Erythroblast (primary cell): Measurements from ENCODE around the gene GOLPH3.
A peak's percentile ranks its signal among the peaks of the same experiment; 100 is the strongest.
"Not testable (repeated sequence)": the region's sequence is repeated elsewhere in the genome, so short reads cannot be mapped to it uniquely, and the experiment has no call there.

Source experiments
- DNase-seq, 2 experiments: peaks; one replicate each; lab custom pipeline; 2025; lab: John Stamatoyannopoulos, UW
- GATA1 ChIP-seq: IDR thresholded peaks from 2 replicates; pipeline ENCODE4 v1.6.1; 2011; ENCODE audit warnings: low read depth, mild to moderate bottlenecking, control low read depth, low read length, moderate library complexity
- POLR2A ChIP-seq: IDR thresholded peaks from 2 replicates; pipeline ENCODE4 v1.6.1; 2011; ENCODE audit warnings: mild to moderate bottlenecking, low read length

Gene GOLPH3

GRCh38 chr5:32174011-32174870 lies at the start of gene GOLPH3:
Gene GOLPH3, minus strand, starts transcription at chr5:32174319. Its CDS starts 285 bp downstream, at chr5:32174034.
- TF ChIP-seq GATA1 (no peak), POLR2A (peak; percentile 97)

GRCh38 chr5:32222723-32223470 lies 48.8 kb upstream of the GOLPH3 start:
- no peak for TF ChIP-seq POLR2A
- no peak for TF ChIP-seq GATA1
- DNase-seq, result no peak

More at GRCh38 chr5:32174011-32174870, at the start of gene GOLPH3:
- peak; percentile 90 to 95 for DNase-seq

- DNase-seq, result peak; percentile 27 to 37
- TF ChIP-seq POLR2A, result no peak
- TF ChIP-seq GATA1, result no peak
Observed at GRCh38 chr5:32217886-32218396, 43.8 kb upstream of the GOLPH3 start.

GRCh38 chr5:32214344-32214743 lies 40.2 kb upstream of the GOLPH3 start:
- not testable (repeated sequence) for DNase-seq

- DNase-seq, result no peak
- TF ChIP-seq GATA1 (no peak), POLR2A (no peak)
Observed at GRCh38 chr5:32210151-32210550, 36.0 kb upstream of the GOLPH3 start.

GRCh38 chr5:32208837-32209236 lies 34.7 kb upstream of the GOLPH3 start:
- not testable (repeated sequence) for DNase-seq

- DNase-seq, result no peak
- TF ChIP-seq GATA1, result no peak
- no peak for TF ChIP-seq POLR2A
Observed at GRCh38 chr5:32207355-32207634, 33.2 kb upstream of the GOLPH3 start.

- no peak for TF ChIP-seq POLR2A
- no peak for TF ChIP-seq GATA1
- DNase-seq, result no peak
Observed at GRCh38 chr5:32206509-32207354, 32.6 kb upstream of the GOLPH3 start.

GRCh38 chr5:32206053-32206452 lies 31.9 kb upstream of the GOLPH3 start:
- TF ChIP-seq GATA1 (no peak), POLR2A (no peak)

GRCh38 chr5:32202394-32202793 lies 28.3 kb upstream of the GOLPH3 start:
- TF ChIP-seq GATA1, result no peak
- TF ChIP-seq POLR2A, result no peak
- DNase-seq, result no peak

More at GRCh38 chr5:32206053-32206452, 31.9 kb upstream of the GOLPH3 start:
- no peak for DNase-seq

- no peak for TF ChIP-seq POLR2A
- TF ChIP-seq GATA1, result no peak
Observed at GRCh38 chr5:32201122-32201753, 27.1 kb upstream of the GOLPH3 start.

GRCh38 chr5:32197032-32197431 lies 22.9 kb upstream of the GOLPH3 start:
- TF ChIP-seq POLR2A (no peak), GATA1 (no peak)
- no peak for DNase-seq

More at GRCh38 chr5:32201122-32201753, 27.1 kb upstream of the GOLPH3 start:
- DNase-seq, result no peak

GRCh38 chr5:32195265-32195664 lies 21.1 kb upstream of the GOLPH3 start:
- no peak for TF ChIP-seq GATA1
- TF ChIP-seq POLR2A, result no peak

GRCh38 chr5:32193591-32193990 lies 19.5 kb upstream of the GOLPH3 start:
- no peak for TF ChIP-seq POLR2A

More at GRCh38 chr5:32195265-32195664, 21.1 kb upstream of the GOLPH3 start:
- no peak for DNase-seq

More at GRCh38 chr5:32193591-32193990, 19.5 kb upstream of the GOLPH3 start:
- peak in 1 of 2 experiments; percentile 5 for DNase-seq
